ENCODE data around the gene PSMB8. TPM values are rescaled to one million over a fixed set of nuclear protein-coding genes. Genes with fewer than 3 reads are reported as not detected.

The PSMB8 gene
- total and polyA plus RNA-seq, 2 of the 4 experiments (the other 2 are of a cell fraction): 31.6 to 33.3 TPM

DNA sequence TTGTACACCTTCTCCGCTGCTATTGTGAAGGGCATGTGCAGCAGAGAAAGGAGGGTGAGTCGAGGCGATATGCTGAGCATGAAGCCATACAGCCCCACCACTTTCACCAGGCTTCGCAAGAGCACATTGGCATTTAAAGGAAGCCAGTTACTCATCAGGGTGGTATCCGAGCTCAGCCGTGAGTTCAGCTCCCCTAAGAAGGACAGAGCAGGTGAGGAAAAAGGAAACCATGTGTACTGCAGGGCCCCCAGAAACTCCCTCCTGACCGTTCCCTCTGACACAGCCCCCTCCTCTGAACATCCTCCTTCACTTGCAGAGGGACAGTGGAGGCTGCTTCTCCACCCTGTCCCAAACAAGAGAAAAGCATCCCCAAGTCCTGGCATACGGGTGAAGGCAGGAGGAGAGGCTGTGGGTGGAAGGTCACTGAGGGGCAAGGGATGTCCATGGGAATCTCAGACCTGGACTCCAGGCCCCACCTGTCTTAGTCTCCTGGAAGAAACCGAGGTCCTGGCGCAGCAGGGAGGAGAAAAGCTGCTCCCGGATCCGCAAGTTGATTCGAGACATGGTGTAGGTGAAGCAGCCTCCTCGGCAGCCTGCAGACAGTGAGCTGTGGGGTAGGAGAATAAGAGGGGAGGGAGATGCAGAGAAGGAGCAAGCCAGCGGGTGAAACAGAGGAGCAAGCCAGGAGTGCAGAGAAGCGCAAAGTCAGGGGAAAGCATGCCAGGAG lies 8.5 kb downstream of the PSMB8 start:
- H2BK20ac ChIP-seq (ENCODE audit: low read depth, low read length): no peak overlapping the region
- no peak overlapping the region for H2BK5ac ChIP-seq (ENCODE audit: low read depth, low read length, poor library complexity, severe bottlenecking)
- H3K4me3 ChIP-seq (ENCODE audit: insufficient read depth, low read depth, low read length): no peak overlapping the region
- intact Hi-C loops (cut with micrococcal nuclease): no loop called here
- no peak overlapping the region for H3K23ac ChIP-seq (ENCODE audit: low read depth, low read length)
- in situ Hi-C loops (cut with MboI; ENCODE audit: low sequenced_read_pairs): no loop called here
- H3K36me3 ChIP-seq (ENCODE audit: control insufficient read depth, insufficient read depth, low read length): peaks cover 16% of the 10 kb centered on the region
- H4K8ac ChIP-seq (ENCODE audit: low read depth in 2 of 2, low read length in 2 of 2): no peak overlapping the region
- no peak overlapping the region for H2AK9ac ChIP-seq (replicated peaks; ENCODE audit: low read depth, low read length, poor library complexity)
- H3K4me2 ChIP-seq (ENCODE audit: low read depth, low read length): no peak overlapping the region
- H4K91ac ChIP-seq (ENCODE audit: insufficient read depth, low read depth, low read length): no peak overlapping the region
- no TSS peak for BruUV-seq (replicated peaks)
- CTCF ChIA-PET: no interaction called here
- H2AFZ ChIP-seq (replicated peaks; ENCODE audit: low read length, poor library complexity): no peak overlapping the region
- no peak overlapping the region for H2BK120ac ChIP-seq (ENCODE audit: low read depth, low read length)
- no peak for DNase-seq
- no peak overlapping the region for H3K14ac ChIP-seq (replicated peaks; ENCODE audit: low read depth, low read length)
- no peaks in the 10 kb centered on the region for H4K20me1 ChIP-seq (ENCODE audit: insufficient read depth, low read length)
- no peak overlapping the region for H2BK15ac ChIP-seq (ENCODE audit: low read depth, low read length)
- no peaks in the 10 kb centered on the region for H3K9me1 ChIP-seq (ENCODE audit: insufficient read depth, low read length)
- H3K4me1 ChIP-seq (ENCODE audit: control insufficient read depth, insufficient read depth, low read length): peaks cover 6% of the 10 kb centered on the region
- H3K9ac ChIP-seq (ENCODE audit: low read depth, low read length): no peak overlapping the region
- no peak overlapping the region for H3K27ac ChIP-seq (ENCODE audit: insufficient read depth, low read length)
- no peak overlapping the region for H3K56ac ChIP-seq (ENCODE audit: extremely low read depth, insufficient read depth, low read length)
- ATAC-seq (ENCODE audit: low read depth): no peak
- no peak overlapping the region for H2AK5ac ChIP-seq (ENCODE audit: low read depth, low read length)
- dilution Hi-C loops (cut with HindIII; ENCODE audit: low sequenced_read_pairs, unreplicated experiment): no loop called here
- H3K18ac ChIP-seq (ENCODE audit: low read depth, low read length): no peak overlapping the region
- WGBS, 2 experiments (ENCODE audit: extremely low coverage in 2 of 2, insufficient read length in 1 of 2): 89% methylated on average over 1 of the region's 16 CpGs; no CpG with 5 or more reads in 1 of the 2 experiments
- H4K5ac ChIP-seq (ENCODE audit: low read depth, low read length): no peak overlapping the region
- H3K79me1 ChIP-seq (ENCODE audit: low read depth in 1 of 2, low read length in 2 of 2): peaks cover 2 to 11% of the 10 kb centered on the region in 2 experiments; a peak in 2 of 4 replicates
- POLR2A ChIA-PET (ENCODE audit: unreplicated experiment): no interaction called here
- no peak for TF ChIP-seq MXI1 (IDR thresholded peaks at IDR 0.05; ENCODE audit: borderline replicate concordance, low read depth, low read length)
- no peak for TF ChIP-seq CHD1 (IDR thresholded peaks at IDR 0.05; ENCODE audit: low read depth, low read length)
- no peak for TF ChIP-seq RFX5 (IDR thresholded peaks at IDR 0.05; ENCODE audit: low read depth, low read length)
- TF ChIP-seq, protein P1, sequence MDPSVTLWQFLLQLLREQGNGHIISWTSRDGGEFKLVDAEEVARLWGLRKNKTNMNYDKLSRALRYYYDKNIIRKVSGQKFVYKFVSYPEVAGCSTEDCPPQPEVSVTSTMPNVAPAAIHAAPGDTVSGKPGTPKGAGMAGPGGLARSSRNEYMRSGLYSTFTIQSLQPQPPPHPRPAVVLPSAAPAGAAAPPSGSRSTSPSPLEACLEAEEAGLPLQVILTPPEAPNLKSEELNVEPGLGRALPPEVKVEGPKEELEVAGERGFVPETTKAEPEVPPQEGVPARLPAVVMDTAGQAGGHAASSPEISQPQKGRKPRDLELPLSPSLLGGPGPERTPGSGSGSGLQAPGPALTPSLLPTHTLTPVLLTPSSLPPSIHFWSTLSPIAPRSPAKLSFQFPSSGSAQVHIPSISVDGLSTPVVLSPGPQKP (IDR thresholded peaks at IDR 0.05; ENCODE audit: borderline replicate concordance, low read depth, low read length): no peak
- no peak for TF ChIP-seq RCOR1 (IDR thresholded peaks at IDR 0.05; ENCODE audit: insufficient replicate concordance, low read length)
- H3K27me3 ChIP-seq (ENCODE audit: control insufficient read depth, insufficient read depth, low read length): no peaks in the 10 kb centered on the region
- no peaks in the 10 kb centered on the region for H3K9me3 ChIP-seq (ENCODE audit: control insufficient read depth, insufficient read depth, low read length)
- H3K4ac ChIP-seq (ENCODE audit: low read depth, low read length): no peak overlapping the region

Measured in IMR-90 (cell line).